ENCODE measurements around the gene SYMPK.

GRCh38 chr19:45766869-45767346 is 96.0 kb downstream of the SYMPK start:
- TF ChIP-seq OSR1 (CRISPR knock-in tag; IDR thresholded peaks at IDR 0.05) (no peak), PPARA (CRISPR knock-in tag; IDR thresholded peaks at IDR 0.05; ENCODE audit: borderline replicate concordance) (no peak), ZNF565 (CRISPR knock-in tag; conservative IDR thresholded peaks at IDR 0.05; ENCODE audit: low read depth) (no peak), ESRRG (CRISPR knock-in tag; IDR thresholded peaks at IDR 0.05) (no peak), ZC3H10 (CRISPR knock-in tag; IDR thresholded peaks at IDR 0.05) (no peak), CREB5 (CRISPR knock-in tag; IDR thresholded peaks at IDR 0.05; ENCODE audit: low read depth) (no peak), TOX (CRISPR knock-in tag; IDR thresholded peaks at IDR 0.05; ENCODE audit: borderline replicate concordance) (no peak), CSDC2 (CRISPR knock-in tag; IDR thresholded peaks at IDR 0.05) (no peak), ZFP3 (CRISPR knock-in tag; IDR thresholded peaks at IDR 0.05) (no peak)
